Osteoblast (primary cell): ENCODE data around the gene PRMT3. TPM values are rescaled to one million over a fixed set of nuclear protein-coding genes. Genes with fewer than 3 reads are reported as not detected.
"Not testable (repeated sequence)": the region's sequence is repeated elsewhere in the genome, so short reads cannot be mapped to it uniquely, and the experiment has no call there.

Source experiments
- DNase-seq: peaks from one replicate; pipeline ENCODE4 v3.0.0; 2011; ENCODE audit warnings: low spot score, mixed read lengths; ENCODE audit not compliant: insufficient read length; ENCODE audit errors: missing footprints
- H2AFZ ChIP-seq: 2 replicates; pipeline ENCODE4 v1.6.0; 2011; ENCODE audit warnings: mild to moderate bottlenecking, low read length
- H3K27ac ChIP-seq: 2 replicates; pipeline ENCODE4 v1.5.1; 2011; ENCODE audit warnings: mild to moderate bottlenecking, low read depth, low read length, moderate library complexity
- H3K27me3 ChIP-seq: 2 replicates; pipeline ENCODE4 v1.6.0; 2012; ENCODE audit warnings: mild to moderate bottlenecking, control low read depth, inconsistent platforms, low read length, moderate library complexity; ENCODE audit not compliant: insufficient read depth
- H3K36me3 ChIP-seq: 2 replicates; pipeline ENCODE4 v1.5.1; 2011; ENCODE audit warnings: mild to moderate bottlenecking, low read length, control low read depth, moderate library complexity; ENCODE audit not compliant: insufficient read depth
- H3K4me1 ChIP-seq: 2 replicates; pipeline ENCODE4 v1.5.1; 2011; ENCODE audit warnings: mild to moderate bottlenecking, low read length, control low read depth, moderate library complexity; ENCODE audit not compliant: insufficient read depth
- H3K4me2 ChIP-seq: 2 replicates; pipeline ENCODE4 v1.6.0; 2011; ENCODE audit warnings: mild to moderate bottlenecking, low read length; ENCODE audit not compliant: insufficient read depth
- H3K4me3 ChIP-seq: fragments of 200-600 bp; sonication (generic); 3 replicates; pipeline ENCODE4 v1.5.1; 2012; ENCODE audit warnings: mild to moderate bottlenecking, low read length, inconsistent platforms; ENCODE audit not compliant: insufficient read depth
- H3K79me2 ChIP-seq: 2 replicates; pipeline ENCODE4 v1.6.0; 2012; ENCODE audit warnings: mild to moderate bottlenecking, low read length, control low read depth, inconsistent platforms; ENCODE audit not compliant: insufficient read depth
- H3K9me3 ChIP-seq: 2 replicates; pipeline ENCODE4 v1.5.1; 2011; ENCODE audit warnings: low read depth, low read length, control low read depth
- H4K20me1 ChIP-seq: 2 replicates; pipeline ENCODE4 v1.6.0; 2012; ENCODE audit warnings: mild to moderate bottlenecking, low read length, control low read depth; ENCODE audit not compliant: insufficient read depth
- CTCF ChIP-seq: IDR thresholded peaks from 2 replicates; pipeline ENCODE4 v1.5.1; 2011; ENCODE audit warnings: mild to moderate bottlenecking, low read depth, low read length, moderate library complexity; ENCODE audit errors: extremely low read depth
- total RNA-seq: library from RNA; depleted of rRNA; stranded (reverse); fragments of >200 nt; gene quantifications from 2 replicates; pipeline ENCODE4 v1.2.3, GENCODE V29; 2012

Gene PRMT3
- total RNA-seq, 1 donor: 20.6 TPM

- no peaks in the 10 kb centered on the region for H3K36me3 ChIP-seq
- H3K9me3 ChIP-seq: no peaks in the 10 kb centered on the region
- H3K4me1 ChIP-seq: no peaks in the 10 kb centered on the region
- no peak overlapping the region for H3K4me2 ChIP-seq
- no peak for DNase-seq
- H3K27ac ChIP-seq: no peak overlapping the region
- no peak overlapping the region for H2AFZ ChIP-seq
- no peaks in the 10 kb centered on the region for H3K79me2 ChIP-seq
- H3K27me3 ChIP-seq: no peaks in the 10 kb centered on the region
- H4K20me1 ChIP-seq: no peaks in the 10 kb centered on the region
- no peak overlapping the region for H3K4me3 ChIP-seq
- TF ChIP-seq CTCF: no peak
Observed at GRCh38 chr11:20544603-20545237, 157.2 kb downstream of the PRMT3 start.

- DNase-seq: no peak
- Histone ChIP-seq H3K27ac (no peak overlapping the region), H3K79me2 (no peaks in the 10 kb centered on the region), H3K4me3 (no peak overlapping the region), H3K4me1 (no peaks in the 10 kb centered on the region), H3K9me3 (no peaks in the 10 kb centered on the region), H2AFZ (no peak overlapping the region), H3K36me3 (no peaks in the 10 kb centered on the region), H3K27me3 (no peaks in the 10 kb centered on the region), H3K4me2 (no peak overlapping the region), H4K20me1 (no peaks in the 10 kb centered on the region)
- TF ChIP-seq CTCF: no peak
Observed at GRCh38 chr11:20547411-20547810, 159.9 kb downstream of the PRMT3 start.

- no peak for TF ChIP-seq CTCF
- Histone ChIP-seq H3K27ac (no peak overlapping the region), H3K9me3 (no peaks in the 10 kb centered on the region), H3K79me2 (no peaks in the 10 kb centered on the region), H4K20me1 (no peaks in the 10 kb centered on the region), H3K36me3 (no peaks in the 10 kb centered on the region), H3K4me2 (no peak overlapping the region), H2AFZ (no peak overlapping the region), H3K4me1 (no peaks in the 10 kb centered on the region), H3K4me3 (no peak overlapping the region), H3K27me3 (no peaks in the 10 kb centered on the region)
- DNase-seq: peak; percentile 58
Observed at GRCh38 chr11:20551096-20551495, 163.6 kb downstream of the PRMT3 start.

- Histone ChIP-seq H4K20me1 (no peaks in the 10 kb centered on the region), H3K27ac (no peak overlapping the region), H3K27me3 (no peaks in the 10 kb centered on the region), H3K4me3 (no peak overlapping the region), H3K36me3 (no peaks in the 10 kb centered on the region), H3K4me2 (no peak overlapping the region), H2AFZ (no peak overlapping the region), H3K4me1 (no peaks in the 10 kb centered on the region), H3K9me3 (no peaks in the 10 kb centered on the region), H3K79me2 (no peaks in the 10 kb centered on the region)
- no peak for DNase-seq
- TF ChIP-seq CTCF: no peak
Observed at GRCh38 chr11:20555783-20556182, 168.3 kb downstream of the PRMT3 start.

GRCh38 chr11:20556396-20556795 lies 168.9 kb downstream of the PRMT3 start:
- not testable (repeated sequence) for H4K20me1 ChIP-seq, H3K27ac ChIP-seq, H3K79me2 ChIP-seq, DNase-seq, H3K9me3 ChIP-seq, H3K4me1 ChIP-seq, H3K27me3 ChIP-seq, H3K4me3 ChIP-seq, H3K4me2 ChIP-seq, H3K36me3 ChIP-seq, H2AFZ ChIP-seq
